ENCODE results near the gene TMEM91. TPM values are rescaled to one million over a fixed set of nuclear protein-coding genes. Genes with fewer than 3 reads are reported as not detected.

Gene TMEM91
- total RNA-seq, 1 donor from 2014 or later: 4.5 TPM

GRCh38 chr19:41353466-41354342 is 22.6 kb upstream of the TMEM91 start, which contains the start of gene TGFB1:
Gene TGFB1 (minus strand): TSS chr19:41353922. CDS start chr19:41353044, 878 bp downstream.
- Histone ChIP-seq H3K27ac (no peak within 1 kb of the TSS), H3K4me2 (peak within 1 kb of the TSS; percentile 86), H3K9ac (no peak within 1 kb of the TSS), H2AFZ (replicated peaks) (peak within 1 kb of the TSS; percentile 84), H3K4me1 (peaks cover 9% of the 10 kb centered on the region), H3K79me2 (ENCODE audit: low read depth) (no peaks in the 10 kb centered on the region), H3K36me3 (no peaks in the 10 kb centered on the region), H4K20me1 (ENCODE audit: low read depth) (peaks cover 12% of the 10 kb centered on the region), H3K9me3 (ENCODE audit: low read depth) (no peaks in the 10 kb centered on the region), H3K4me3 (peak within 1 kb of the TSS; percentile 67), H3K27me3 (peaks cover 53% of the 10 kb centered on the region), H3F3A (ENCODE audit: low read depth) (peaks cover 13% of the 10 kb centered on the region)
- H3K27ac Mint-ChIP-seq: peak within 1 kb of the TSS; percentile 6
- peaks cover 19% of the 10 kb centered on the region for H3K4me1 Mint-ChIP-seq
- TF ChIP-seq CTCF (IDR thresholded peaks at IDR 0.05): peak; percentile 85
- TF ChIP-seq EZH2phosphoT487 (IDR thresholded peaks at IDR 0.05): no peak
- peak; percentile 2 for TF ChIP-seq EZH2 (IDR thresholded peaks at IDR 0.05)
- peak within 1 kb of the TSS; percentile 87 for H3K4me3 Mint-ChIP-seq
- H3K27me3 Mint-ChIP-seq (ENCODE audit: insufficient read depth, low read depth): peaks cover 38% of the 10 kb centered on the region
- H3K36me3 Mint-ChIP-seq: no peaks in the 10 kb centered on the region
- peak; percentile 85 for DNase-seq (ENCODE audit: low spot score)
- H3K9me3 Mint-ChIP-seq: no peaks in the 10 kb centered on the region

GRCh38 chr19:41354343-41354953 is 21.9 kb upstream of the TMEM91 start:
- H3K36me3 Mint-ChIP-seq: no peaks in the 10 kb centered on the region
- Histone ChIP-seq H3K36me3 (no peaks in the 10 kb centered on the region), H3K9me3 (ENCODE audit: low read depth) (no peaks in the 10 kb centered on the region), H3K79me2 (ENCODE audit: low read depth) (no peaks in the 10 kb centered on the region), H3K4me2 (peak overlapping the region; percentile 86), H2AFZ (replicated peaks) (no peak overlapping the region), H4K20me1 (ENCODE audit: low read depth) (peaks cover 12% of the 10 kb centered on the region), H3K27me3 (peaks cover 47% of the 10 kb centered on the region), H3K9ac (no peak overlapping the region), H3K4me3 (peak overlapping the region; percentile 67), H3K4me1 (peaks cover 9% of the 10 kb centered on the region), H3K27ac (no peak overlapping the region), H3F3A (ENCODE audit: low read depth) (peaks cover 13% of the 10 kb centered on the region)
- TF ChIP-seq EZH2 (IDR thresholded peaks at IDR 0.05) (no peak), EZH2phosphoT487 (IDR thresholded peaks at IDR 0.05) (no peak), CTCF (IDR thresholded peaks at IDR 0.05) (no peak)
- no peak overlapping the region for H3K27ac Mint-ChIP-seq
- no peaks in the 10 kb centered on the region for H3K9me3 Mint-ChIP-seq
- peaks cover 19% of the 10 kb centered on the region for H3K4me1 Mint-ChIP-seq
- no peak for DNase-seq (ENCODE audit: low spot score)
- peaks cover 35% of the 10 kb centered on the region for H3K27me3 Mint-ChIP-seq (ENCODE audit: insufficient read depth, low read depth)
- H3K4me3 Mint-ChIP-seq: peak overlapping the region; percentile 87

DNA sequence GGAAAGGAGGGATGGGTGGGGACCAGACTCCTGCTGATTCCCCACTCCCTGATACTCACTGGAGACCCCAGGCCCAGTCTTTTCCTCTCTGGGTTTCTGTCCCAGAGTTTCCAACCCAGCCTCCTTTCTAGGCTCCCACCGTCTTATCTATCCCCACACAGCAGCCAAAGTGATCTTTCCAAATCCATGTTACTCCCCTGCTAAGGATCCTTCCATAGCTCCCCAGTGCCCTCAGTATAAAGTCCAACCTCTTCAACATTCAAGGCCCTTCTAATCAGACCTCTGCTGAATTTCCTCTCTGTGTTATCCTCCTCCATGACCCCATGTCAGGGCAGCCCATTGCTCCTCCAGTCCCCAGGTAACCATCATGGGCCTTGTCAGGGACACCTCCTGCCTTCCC is 21.3 kb upstream of the TMEM91 start:
- Histone ChIP-seq H3K27ac (no peak overlapping the region), H3K9ac (no peak overlapping the region), H3K9me3 (ENCODE audit: low read depth) (no peaks in the 10 kb centered on the region), H3F3A (ENCODE audit: low read depth) (peaks cover 13% of the 10 kb centered on the region), H3K27me3 (peaks cover 42% of the 10 kb centered on the region), H3K4me1 (peaks cover 9% of the 10 kb centered on the region), H2AFZ (replicated peaks) (no peak overlapping the region), H3K36me3 (no peaks in the 10 kb centered on the region), H3K4me2 (no peak overlapping the region), H3K79me2 (ENCODE audit: low read depth) (no peaks in the 10 kb centered on the region), H3K4me3 (no peak overlapping the region), H4K20me1 (ENCODE audit: low read depth) (peaks cover 12% of the 10 kb centered on the region)
- H3K9me3 Mint-ChIP-seq: no peaks in the 10 kb centered on the region
- peak overlapping the region; percentile 73 for H3K4me3 Mint-ChIP-seq
- peaks cover 29% of the 10 kb centered on the region for H3K27me3 Mint-ChIP-seq (ENCODE audit: insufficient read depth, low read depth)
- no peak overlapping the region for H3K27ac Mint-ChIP-seq
- H3K36me3 Mint-ChIP-seq: no peaks in the 10 kb centered on the region
- no peak for TF ChIP-seq CTCF (IDR thresholded peaks at IDR 0.05)
- TF ChIP-seq EZH2 (IDR thresholded peaks at IDR 0.05): no peak
- DNase-seq (ENCODE audit: low spot score): no peak
- peaks cover 19% of the 10 kb centered on the region for H3K4me1 Mint-ChIP-seq

All from neural progenitor cell (in vitro differentiated cells).